HCT116 (cell line): ENCODE data around the gene GPLD1.

Experiments used
- ATF3 ChIP-seq: IDR thresholded peaks from 2 replicates; pipeline ENCODE4 v1.6.1; 2012
- CBX3 ChIP-seq: IDR thresholded peaks from 2 replicates; pipeline ENCODE4 v1.6.1; 2012; ENCODE audit warnings: low read depth
- CEBPB ChIP-seq: IDR thresholded peaks from 2 replicates; pipeline ENCODE4 v1.6.1; 2012; ENCODE audit warnings: low read depth
- CTCF ChIP-seq, 3 experiments: fragments of 200-600 bp in 1 of 3; sonication (generic) in 1 of 3; IDR thresholded peaks in 2 of 3; conservative IDR thresholded peaks in 1 of 3; 2 replicates each; pipeline ENCODE4 v1.5.1; 2012 to 2017; ENCODE audit warnings: low read depth in 2 of 3, low read length in 2 of 3, antibody characterized with exemption in 1 of 3, borderline replicate concordance in 1 of 3, control low read depth in 1 of 3, mild to moderate bottlenecking in 1 of 3, mixed read lengths in 1 of 3, mixed run types in 1 of 3, moderate library complexity in 1 of 3; ENCODE audit not compliant: insufficient read depth in 1 of 3
- MAX ChIP-seq: IDR thresholded peaks from 2 replicates; pipeline ENCODE4 v1.6.1; 2012
- POLR2A ChIP-seq: IDR thresholded peaks from 2 replicates; pipeline ENCODE4 v1.7.0; 2011; ENCODE audit warnings: borderline replicate concordance; ENCODE audit not compliant: insufficient read depth, insufficient read length; ENCODE audit errors: extremely low read depth
- POLR2AphosphoS5 ChIP-seq: IDR thresholded peaks from 2 replicates; pipeline ENCODE4 v1.6.1; 2011; ENCODE audit warnings: mild to moderate bottlenecking, low read depth, low read length, moderate library complexity
- RAD21 ChIP-seq: IDR thresholded peaks from 2 replicates; pipeline ENCODE4 v1.6.1; 2012; ENCODE audit warnings: low read depth, mild to moderate bottlenecking
- REST ChIP-seq: IDR thresholded peaks from 2 replicates; pipeline ENCODE4 v1.6.1; 2012; ENCODE audit warnings: low read depth
- TCF7L2 ChIP-seq: IDR thresholded peaks from 2 replicates; pipeline ENCODE4 v1.7.0; 2011; ENCODE audit warnings: borderline replicate concordance, inconsistent platforms; ENCODE audit not compliant: insufficient read depth, insufficient read length; ENCODE audit errors: extremely low read depth
- YY1 ChIP-seq: IDR thresholded peaks from 2 replicates; pipeline ENCODE4 v1.6.1; 2011; ENCODE audit warnings: low read length, low read depth, moderate library complexity, mild to moderate bottlenecking; ENCODE audit not compliant: insufficient replicate concordance; ENCODE audit errors: extremely low read depth
- ZBTB33 ChIP-seq: IDR thresholded peaks from 2 replicates; pipeline ENCODE4 v1.6.1; 2011; ENCODE audit warnings: mild to moderate bottlenecking, low read length, moderate library complexity; ENCODE audit not compliant: insufficient replicate concordance; ENCODE audit errors: extremely low read depth
- ZFX ChIP-seq: fragments of 450-650 bp; IDR thresholded peaks from 2 replicates; pipeline ENCODE4 v1.6.1; 2017

- TF ChIP-seq TCF7L2 (no peak), REST (no peak), POLR2A (no peak), CTCF (IDR thresholded peaks at IDR 0.05 in 2 of 3, conservative IDR thresholded peaks at IDR 0.05 in 1 of 3; ENCODE audit: borderline replicate concordance in 1 of 3, insufficient read depth in 1 of 3, low read depth in 2 of 3, low read length in 2 of 3) (no peak), ATF3 (no peak), YY1 (no peak), POLR2AphosphoS5 (no peak), ZBTB33 (no peak), ZFX (no peak), MAX (no peak), CBX3 (no peak), CEBPB (no peak), RAD21 (no peak)
Observed at GRCh38 chr6:24501374-24501773, 12.0 kb upstream of the GPLD1 start.
